Measurements from ENCODE around the gene ACP1. TPM values are rescaled to one million over a fixed set of nuclear protein-coding genes. Genes with fewer than 3 reads are reported as not detected.

The ACP1 gene
- total and polyA plus RNA-seq, 10 of the 15 experiments (the other 5 are each of a cell fraction or from before 2014, with no cell fraction given), result 120 to 468 (median 175) TPM

DNA sequence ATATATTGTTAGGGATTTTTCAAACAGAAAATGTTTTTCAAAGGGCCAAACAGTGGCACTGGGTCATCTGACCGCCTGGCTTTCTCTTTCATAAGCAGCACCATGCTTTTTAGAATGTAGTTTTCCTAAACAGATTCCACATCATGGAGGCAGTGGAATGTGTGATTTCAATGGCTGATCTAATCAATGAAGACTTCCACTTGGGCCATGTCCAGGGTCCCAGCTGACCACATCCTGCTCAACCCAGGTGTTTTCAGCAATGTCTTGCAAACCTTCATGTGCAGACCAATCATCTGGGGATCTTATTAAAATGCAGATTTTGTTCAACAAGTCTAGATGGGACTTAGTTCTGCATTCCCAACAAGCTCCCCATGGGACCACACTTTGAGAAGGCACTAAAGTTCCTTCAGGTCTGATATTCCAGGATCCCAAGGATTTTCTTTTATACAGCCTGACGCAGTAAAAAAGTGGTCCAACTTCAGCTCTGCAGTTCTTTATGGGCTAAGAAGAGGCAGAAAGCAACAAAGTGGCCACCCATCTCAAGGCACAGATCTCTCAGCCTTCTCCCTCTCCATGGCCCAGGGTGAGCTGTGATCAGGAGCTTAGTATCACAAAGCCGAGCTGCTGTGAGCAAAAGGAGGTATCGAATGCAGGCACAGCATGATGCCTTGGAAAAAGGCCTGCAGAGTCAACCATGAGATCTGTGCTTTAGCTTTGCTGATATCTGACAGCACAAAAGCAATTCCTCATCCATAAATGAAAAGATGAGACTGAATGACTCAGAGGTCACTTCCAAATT is 19.4 kb downstream of the ACP1 start:
- intact Hi-C loops (cut with micrococcal nuclease; ENCODE audit: unreplicated experiment) (no loop called here), in situ Hi-C loops (cut with MboI) (no loop called here)
- H3K27me3 ChIP-seq (replicated peaks in 1 of 2; ENCODE audit: control insufficient read depth in 2 of 2, insufficient read depth in 2 of 2, low read length in 1 of 2), result 0 out of 4 replicates have a peak, but pooled peaks cover 0 to 3% of the 10 kb centered on the region in 2 experiments
- no peaks in the 10 kb centered on the region for H3K4me1 ChIP-seq (ENCODE audit: control insufficient read depth, insufficient read depth, low read length)
- no peak overlapping the region for H3K9ac ChIP-seq (ENCODE audit: control insufficient read depth, insufficient read depth, low read length)
- SMC1A ChIA-PET (ENCODE audit: uncharacterized antibody, unreplicated experiment), result interaction anchor here (0.7 kb wide), 1 partner anchor 75 kb away, joined by 3 read pairs; no protein-coding TSS in a partner anchor
- WGBS (ENCODE audit: insufficient coverage, insufficient replicate concordance, low lambda C conversion rate, missing lambda C conversion rate), result 99% methylated on average over 4 of the region's 4 CpGs
- FAIRE-seq (no peak), ATAC-seq (no peak), DNase-seq (ENCODE audit: low read depth, low spot score) (no peak)
- H3K4me2 ChIP-seq (ENCODE audit: control insufficient read depth, insufficient read depth), result no peak overlapping the region
- no peak overlapping the region for H3K4me3 ChIP-seq
- H3K27ac ChIP-seq (ENCODE audit: control insufficient read depth, insufficient read depth), result no peak overlapping the region
- RAD21 ChIA-PET (ENCODE audit: unreplicated experiment), result no interaction called here
- BruUV-seq (replicated peaks), result no TSS peak
- no peaks in the 10 kb centered on the region for H3K9me3 ChIP-seq (replicated peaks; ENCODE audit: control insufficient read depth, insufficient read depth, low read length)
- H2AFZ ChIP-seq (ENCODE audit: control insufficient read depth, low read depth, low read length), result no peak overlapping the region
- TF ChIP-seq EZH2 (IDR thresholded peaks at IDR 0.05; ENCODE audit: borderline replicate concordance, control insufficient read depth, low read depth, low read length) (no peak), SRF (IDR thresholded peaks at IDR 0.05; ENCODE audit: low read depth in 2 of 2, low read length in 2 of 2) (no peak), NFYA (IDR thresholded peaks at IDR 0.05; ENCODE audit: borderline replicate concordance, low read depth, low read length) (no peak), JUND (IDR thresholded peaks at IDR 0.05; ENCODE audit: low read depth, low read length) (no peak), BACH1 (IDR thresholded peaks at IDR 0.05; ENCODE audit: borderline replicate concordance) (no peak), YY1 (IDR thresholded peaks at IDR 0.05; ENCODE audit: low read depth, low read length) (no peak), HDAC6 (IDR thresholded peaks at IDR 0.05; ENCODE audit: unreplicated experiment) (no peak), RAD21 (IDR thresholded peaks at IDR 0.05; ENCODE audit: insufficient read depth, low read depth, low read length) (no peak)
- TF ChIP-seq, protein P1, sequence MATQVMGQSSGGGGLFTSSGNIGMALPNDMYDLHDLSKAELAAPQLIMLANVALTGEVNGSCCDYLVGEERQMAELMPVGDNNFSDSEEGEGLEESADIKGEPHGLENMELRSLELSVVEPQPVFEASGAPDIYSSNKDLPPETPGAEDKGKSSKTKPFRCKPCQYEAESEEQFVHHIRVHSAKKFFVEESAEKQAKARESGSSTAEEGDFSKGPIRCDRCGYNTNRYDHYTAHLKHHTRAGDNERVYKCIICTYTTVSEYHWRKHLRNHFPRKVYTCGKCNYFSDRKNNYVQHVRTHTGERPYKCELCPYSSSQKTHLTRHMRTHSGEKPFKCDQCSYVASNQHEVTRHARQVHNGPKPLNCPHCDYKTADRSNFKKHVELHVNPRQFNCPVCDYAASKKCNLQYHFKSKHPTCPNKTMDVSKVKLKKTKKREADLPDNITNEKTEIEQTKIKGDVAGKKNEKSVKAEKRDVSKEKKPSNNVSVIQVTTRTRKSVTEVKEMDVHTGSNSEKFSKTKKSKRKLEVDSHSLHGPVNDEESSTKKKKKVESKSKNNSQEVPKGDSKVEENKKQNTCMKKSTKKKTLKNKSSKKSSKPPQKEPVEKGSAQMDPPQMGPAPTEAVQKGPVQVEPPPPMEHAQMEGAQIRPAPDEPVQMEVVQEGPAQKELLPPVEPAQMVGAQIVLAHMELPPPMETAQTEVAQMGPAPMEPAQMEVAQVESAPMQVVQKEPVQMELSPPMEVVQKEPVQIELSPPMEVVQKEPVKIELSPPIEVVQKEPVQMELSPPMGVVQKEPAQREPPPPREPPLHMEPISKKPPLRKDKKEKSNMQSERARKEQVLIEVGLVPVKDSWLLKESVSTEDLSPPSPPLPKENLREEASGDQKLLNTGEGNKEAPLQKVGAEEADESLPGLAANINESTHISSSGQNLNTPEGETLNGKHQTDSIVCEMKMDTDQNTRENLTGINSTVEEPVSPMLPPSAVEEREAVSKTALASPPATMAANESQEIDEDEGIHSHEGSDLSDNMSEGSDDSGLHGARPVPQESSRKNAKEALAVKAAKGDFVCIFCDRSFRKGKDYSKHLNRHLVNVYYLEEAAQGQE (IDR thresholded peaks at IDR 0.05; ENCODE audit: low read depth, low read length), result no peak
- TF ChIP-seq, protein P2, sequence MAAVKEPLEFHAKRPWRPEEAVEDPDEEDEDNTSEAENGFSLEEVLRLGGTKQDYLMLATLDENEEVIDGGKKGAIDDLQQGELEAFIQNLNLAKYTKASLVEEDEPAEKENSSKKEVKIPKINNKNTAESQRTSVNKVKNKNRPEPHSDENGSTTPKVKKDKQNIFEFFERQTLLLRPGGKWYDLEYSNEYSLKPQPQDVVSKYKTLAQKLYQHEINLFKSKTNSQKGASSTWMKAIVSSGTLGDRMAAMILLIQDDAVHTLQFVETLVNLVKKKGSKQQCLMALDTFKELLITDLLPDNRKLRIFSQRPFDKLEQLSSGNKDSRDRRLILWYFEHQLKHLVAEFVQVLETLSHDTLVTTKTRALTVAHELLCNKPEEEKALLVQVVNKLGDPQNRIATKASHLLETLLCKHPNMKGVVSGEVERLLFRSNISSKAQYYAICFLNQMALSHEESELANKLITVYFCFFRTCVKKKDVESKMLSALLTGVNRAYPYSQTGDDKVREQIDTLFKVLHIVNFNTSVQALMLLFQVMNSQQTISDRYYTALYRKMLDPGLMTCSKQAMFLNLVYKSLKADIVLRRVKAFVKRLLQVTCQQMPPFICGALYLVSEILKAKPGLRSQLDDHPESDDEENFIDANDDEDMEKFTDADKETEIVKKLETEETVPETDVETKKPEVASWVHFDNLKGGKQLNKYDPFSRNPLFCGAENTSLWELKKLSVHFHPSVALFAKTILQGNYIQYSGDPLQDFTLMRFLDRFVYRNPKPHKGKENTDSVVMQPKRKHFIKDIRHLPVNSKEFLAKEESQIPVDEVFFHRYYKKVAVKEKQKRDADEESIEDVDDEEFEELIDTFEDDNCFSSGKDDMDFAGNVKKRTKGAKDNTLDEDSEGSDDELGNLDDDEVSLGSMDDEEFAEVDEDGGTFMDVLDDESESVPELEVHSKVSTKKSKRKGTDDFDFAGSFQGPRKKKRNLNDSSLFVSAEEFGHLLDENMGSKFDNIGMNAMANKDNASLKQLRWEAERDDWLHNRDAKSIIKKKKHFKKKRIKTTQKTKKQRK (IDR thresholded peaks at IDR 0.05; ENCODE audit: low read depth, low read length), result no peak
- TF ChIP-seq, protein P3, sequence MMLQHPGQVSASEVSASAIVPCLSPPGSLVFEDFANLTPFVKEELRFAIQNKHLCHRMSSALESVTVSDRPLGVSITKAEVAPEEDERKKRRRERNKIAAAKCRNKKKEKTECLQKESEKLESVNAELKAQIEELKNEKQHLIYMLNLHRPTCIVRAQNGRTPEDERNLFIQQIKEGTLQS (IDR thresholded peaks at IDR 0.05; ENCODE audit: borderline replicate concordance, extremely low read depth, low read depth, low read length), result no peak
- H3K36me3 ChIP-seq (ENCODE audit: control insufficient read depth in 2 of 2, insufficient read depth in 2 of 2, low read length in 1 of 2), result peaks cover 11 to 20% of the 10 kb centered on the region in 2 experiments; a peak in 3 of 4 replicates
- POLR2A ChIA-PET, result no interaction called here
- no peaks in the 10 kb centered on the region for H3K79me2 ChIP-seq (ENCODE audit: control insufficient read depth, insufficient read depth, low read length)
- H4K20me1 ChIP-seq (ENCODE audit: control insufficient read depth, insufficient read depth), result no peaks in the 10 kb centered on the region
- CTCF ChIA-PET, result interaction anchor here (1.0 to 1.5 kb wide), 2 partner anchors 10 to 19 kb away, joined by 3 to 4 read pairs; no protein-coding TSS in a partner anchor
